Measurements from ENCODE around the gene SLC7A10.

Gene SLC7A10

GRCh38 chr19:33225458-33225926 is at the start of gene SLC7A10:
TSS of gene SLC7A10 (minus strand) at chr19:33225850. CDS start at chr19:33225703, 147 bp downstream.
- peak; percentile 23 for DNase-seq

GRCh38 chr19:33274663-33275558 is 49.3 kb upstream of the SLC7A10 start:
- DNase-seq = no peak

- DNase-seq = no peak
These were observed 48.4 kb upstream of the SLC7A10 start for GRCh38 chr19:33273881-33274662.

- no peak for DNase-seq
These were observed 47.6 kb upstream of the SLC7A10 start for GRCh38 chr19:33273065-33273736.

- no peak for DNase-seq
These were observed 45.8 kb upstream of the SLC7A10 start for GRCh38 chr19:33271246-33272021.

GRCh38 chr19:33270769-33271168 is 45.1 kb upstream of the SLC7A10 start:
- no peak for DNase-seq

- DNase-seq = no peak
These were observed 43.4 kb upstream of the SLC7A10 start for GRCh38 chr19:33269016-33269415.

- DNase-seq = no peak
These were observed 42.7 kb upstream of the SLC7A10 start for GRCh38 chr19:33268162-33268991.

GRCh38 chr19:33267706-33268105 is 42.1 kb upstream of the SLC7A10 start:
- no peak for DNase-seq

- DNase-seq = no peak
These were observed 41.4 kb upstream of the SLC7A10 start for GRCh38 chr19:33266974-33267484.

- no peak for DNase-seq
These were observed 39.3 kb upstream of the SLC7A10 start for GRCh38 chr19:33264881-33265445.

GRCh38 chr19:33263325-33264023 is 37.8 kb upstream of the SLC7A10 start:
- no peak for DNase-seq

GRCh38 chr19:33261511-33262189 is 36.0 kb upstream of the SLC7A10 start:
- no peak for DNase-seq

- no peak for DNase-seq
These were observed 35.2 kb upstream of the SLC7A10 start for GRCh38 chr19:33260628-33261418.

- DNase-seq = no peak
These were observed 33.9 kb upstream of the SLC7A10 start for GRCh38 chr19:33259539-33259938.

- no peak for DNase-seq
These were observed 32.2 kb upstream of the SLC7A10 start for GRCh38 chr19:33257828-33258227.

- no peak for DNase-seq
These were observed 30.6 kb upstream of the SLC7A10 start for GRCh38 chr19:33256261-33256660.

GRCh38 chr19:33255781-33256180 is 30.1 kb upstream of the SLC7A10 start:
- DNase-seq = no peak

Data from NCI-H345 (cell line).